OCI-M1 (cell line): ENCODE results near the gene FAM89A.
A peak's percentile ranks its signal among the peaks of the same experiment; 100 is the strongest.
"Not testable (repeated sequence)": the region's sequence is repeated elsewhere in the genome, so short reads cannot be mapped to it uniquely, and the experiment has no call there.

Experiments used
- DNase-seq: peaks from one replicate; lab custom pipeline; 2025; lab: John Stamatoyannopoulos, UW

FAM89A gene

GRCh38 chr1:231035799-231036198, 4.3 kb downstream of the FAM89A start:
- peak; percentile 59 for DNase-seq

GRCh38 chr1:231032963-231033362, 7.1 kb downstream of the FAM89A start:
- DNase-seq: no peak

- no peak for DNase-seq
Observed at GRCh38 chr1:231029841-231030240, 10.2 kb downstream of the FAM89A start.

- not testable (repeated sequence) for DNase-seq
Observed at GRCh38 chr1:231029247-231029646, 10.8 kb downstream of the FAM89A start.

GRCh38 chr1:231028682-231029081, 11.4 kb downstream of the FAM89A start:
- DNase-seq: no peak

- DNase-seq: no peak
Observed at GRCh38 chr1:231027971-231028370, 12.1 kb downstream of the FAM89A start.

- DNase-seq: no peak
Observed at GRCh38 chr1:231027136-231027925, 12.7 kb downstream of the FAM89A start.

- DNase-seq: no peak
Observed at GRCh38 chr1:231026576-231026975, 13.5 kb downstream of the FAM89A start.

- DNase-seq: no peak
Observed at GRCh38 chr1:231023150-231023549, 16.9 kb downstream of the FAM89A start.

GRCh38 chr1:231022543-231022942, 17.5 kb downstream of the FAM89A start:
- DNase-seq: not testable (repeated sequence)

GRCh38 chr1:231021540-231022031, 18.5 kb downstream of the FAM89A start:
- DNase-seq: no peak

GRCh38 chr1:231020816-231021215, 19.2 kb downstream of the FAM89A start:
- no peak for DNase-seq

GRCh38 chr1:231020139-231020601, 19.9 kb downstream of the FAM89A start:
- no peak for DNase-seq

GRCh38 chr1:231019711-231020110, 20.3 kb downstream of the FAM89A start:
- no peak for DNase-seq

GRCh38 chr1:231016966-231017365, 23.1 kb downstream of the FAM89A start:
- no peak for DNase-seq

GRCh38 chr1:231016234-231016633, 23.8 kb downstream of the FAM89A start:
- no peak for DNase-seq

GRCh38 chr1:231013391-231014015, 26.6 kb downstream of the FAM89A start:
- DNase-seq: no peak

GRCh38 chr1:231011963-231012362, 28.1 kb downstream of the FAM89A start:
- DNase-seq: no peak

- DNase-seq: no peak
Observed at GRCh38 chr1:231011360-231011759, 28.7 kb downstream of the FAM89A start.

- not testable (repeated sequence) for DNase-seq
Observed at GRCh38 chr1:231007535-231007934, 32.5 kb downstream of the FAM89A start.

GRCh38 chr1:231001892-231002291, 38.2 kb downstream of the FAM89A start:
- DNase-seq: no peak

GRCh38 chr1:231000639-231001038, 39.4 kb downstream of the FAM89A start:
- DNase-seq: no peak

- no peak for DNase-seq
Observed at GRCh38 chr1:231000201-231000600, 39.9 kb downstream of the FAM89A start.
